GM12891 (cell line): ENCODE data around the gene TGFBI.

Experiments
- DNase-seq: peaks from one replicate; pipeline ENCODE4 v3.0.0; 2011; ENCODE audit warnings: low spot score; ENCODE audit not compliant: insufficient read length
- FAIRE-seq: peaks from 2 replicates; lab custom pipeline; 2011; peaks lifted over from hg19 to GRCh38; lab: Jason Lieb, UNC
- PAX5 ChIP-seq: IDR thresholded peaks from 2 replicates; pipeline ENCODE4 v1.6.1; 2011; ENCODE audit warnings: low read length, moderate library complexity, mild to moderate bottlenecking; ENCODE audit not compliant: insufficient read depth, severe bottlenecking
- POLR2A ChIP-seq: IDR thresholded peaks from 2 replicates; pipeline ENCODE4 v1.6.1; 2011; ENCODE audit warnings: low read depth, low read length, control low read depth
- POLR2AphosphoS5 ChIP-seq: IDR thresholded peaks from 2 replicates; pipeline ENCODE4 v1.6.1; 2011; ENCODE audit warnings: low read depth, low read length, control low read depth
- POU2F2 ChIP-seq: IDR thresholded peaks from 2 replicates; pipeline ENCODE4 v1.6.1; 2011; ENCODE audit warnings: low read depth, mild to moderate bottlenecking, control low read depth, low read length, moderate library complexity
- SPI1 ChIP-seq: IDR thresholded peaks from 2 replicates; pipeline ENCODE4 v1.6.1; 2011; ENCODE audit warnings: low read depth, low read length, control low read depth
- TAF1 ChIP-seq: IDR thresholded peaks from 2 replicates; pipeline ENCODE4 v1.6.1; 2011; ENCODE audit warnings: low read depth, low read length, control low read depth

TGFBI gene

DNA sequence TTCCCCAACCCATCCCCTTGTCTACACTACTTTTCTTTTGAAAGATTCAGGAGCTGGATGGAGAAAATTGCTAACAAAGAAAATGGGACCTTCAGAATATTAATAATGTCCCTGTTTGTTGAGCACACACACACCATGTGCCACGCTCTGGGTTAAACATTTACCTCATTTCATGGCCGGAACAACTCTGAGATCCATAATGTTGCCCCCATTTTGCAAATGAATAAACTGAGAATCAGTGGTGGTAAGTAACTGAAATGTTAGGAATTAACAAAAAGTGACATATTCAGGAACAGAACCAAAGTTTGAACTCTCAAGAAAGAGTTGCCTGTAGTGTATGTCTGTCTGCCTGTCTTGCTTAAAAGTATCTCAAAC, 52.4 kb downstream of the TGFBI start:
- no peak for TF ChIP-seq POLR2A
- TF ChIP-seq POLR2AphosphoS5, result no peak
- TF ChIP-seq SPI1, result no peak
- no peak for TF ChIP-seq PAX5
- no peak for TF ChIP-seq POU2F2
- FAIRE-seq, result peak; percentile 55
- no peak for DNase-seq

DNA sequence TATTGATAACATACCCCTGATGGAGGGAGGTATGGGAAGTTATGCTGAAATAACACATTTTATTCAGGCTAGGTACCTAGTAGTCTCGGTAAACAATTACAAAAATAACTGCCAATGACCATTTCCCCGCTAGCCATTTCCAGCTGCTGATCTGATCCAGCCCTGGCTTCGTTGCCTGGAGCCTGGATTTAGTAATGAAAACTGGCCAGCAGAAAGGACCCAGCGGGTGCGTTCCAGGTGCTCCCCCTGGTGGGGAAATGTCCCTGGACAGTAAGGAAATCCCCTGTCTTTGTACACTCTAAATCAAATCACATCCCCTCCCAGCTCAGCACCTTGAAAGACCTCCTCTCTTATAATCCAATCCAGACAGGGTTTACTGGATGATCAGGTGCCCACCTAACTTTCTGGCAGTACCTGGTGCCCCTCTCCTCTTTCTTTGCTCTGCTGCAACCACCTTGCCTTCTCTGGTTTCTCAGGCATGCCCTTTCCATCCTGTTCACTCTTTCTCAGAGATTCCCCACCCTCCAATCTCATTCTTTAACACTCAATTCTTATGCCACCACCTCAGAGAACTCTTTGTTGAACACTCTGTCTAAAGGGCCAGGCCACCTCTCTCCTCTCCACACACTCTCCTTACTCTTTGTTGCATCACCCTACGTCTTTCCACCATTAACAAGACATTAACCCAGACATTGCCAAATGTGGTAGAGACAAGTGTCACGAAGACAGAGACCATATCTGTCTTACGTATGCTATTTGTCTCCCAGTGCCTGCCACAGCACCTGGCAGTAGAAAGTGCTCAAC, 53.8 kb downstream of the TGFBI start:
- TF ChIP-seq POLR2AphosphoS5 (no peak), SPI1 (no peak), PAX5 (no peak)
- peak; percentile 31 for FAIRE-seq
- DNase-seq, result peak; percentile 25

DNA sequence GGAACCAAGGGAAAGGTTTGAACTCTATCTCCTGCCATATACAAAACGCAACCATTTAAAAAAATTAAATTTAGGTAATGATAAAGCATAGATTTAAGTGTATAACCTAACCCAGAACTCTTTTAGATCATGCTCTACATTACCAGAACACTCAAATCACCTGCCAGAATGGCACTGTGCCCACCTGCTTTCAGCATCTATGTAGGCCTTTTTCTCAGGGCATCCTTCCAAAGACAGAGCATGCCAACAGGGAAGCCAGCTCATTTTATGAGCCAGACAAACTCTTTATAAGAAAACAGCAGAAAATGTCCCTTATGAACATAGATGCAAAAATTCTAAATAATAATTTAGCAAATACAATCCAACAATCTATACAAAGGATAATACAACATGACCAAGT, 55.9 kb downstream of the TGFBI start:
- FAIRE-seq, result no peak
- DNase-seq, result no peak
- TF ChIP-seq PAX5 (no peak), TAF1 (no peak), SPI1 (no peak)

DNA sequence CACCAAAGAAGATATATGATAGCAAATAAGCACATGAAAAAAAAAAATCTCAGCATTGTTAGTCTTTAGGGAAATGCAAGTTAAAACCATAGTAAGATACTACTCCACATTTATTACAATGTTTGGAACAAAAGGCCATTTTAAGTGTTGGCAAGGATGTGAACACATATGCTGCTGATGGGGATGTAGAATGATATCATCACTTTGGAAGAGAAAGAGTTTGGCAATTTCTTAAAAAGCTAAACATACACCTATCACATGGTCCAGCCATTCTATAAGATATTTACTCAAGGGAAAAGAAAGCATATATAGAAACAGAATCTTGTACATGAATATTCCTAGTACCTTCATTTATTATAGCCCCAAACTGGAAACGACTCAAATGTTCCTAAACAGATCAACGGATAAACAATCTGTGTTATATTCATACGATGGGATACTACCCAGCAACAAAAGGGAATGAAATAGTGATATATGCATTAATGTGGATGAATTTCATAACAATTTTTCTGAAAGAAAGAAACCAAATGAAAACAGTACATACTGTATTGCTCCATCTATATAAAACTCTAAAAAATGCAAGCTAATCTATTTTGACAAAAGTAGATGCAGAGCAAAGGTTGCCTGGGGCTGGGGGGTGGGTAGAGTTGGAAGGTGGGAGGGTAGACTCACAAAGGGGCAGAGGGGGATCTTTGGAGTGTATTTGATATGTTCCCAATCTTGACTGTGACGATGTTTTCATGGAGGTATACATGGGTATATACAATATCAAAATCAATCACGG, 58.2 kb downstream of the TGFBI start:
- no peak for FAIRE-seq
- no peak for TF ChIP-seq SPI1
- no peak for DNase-seq

DNA sequence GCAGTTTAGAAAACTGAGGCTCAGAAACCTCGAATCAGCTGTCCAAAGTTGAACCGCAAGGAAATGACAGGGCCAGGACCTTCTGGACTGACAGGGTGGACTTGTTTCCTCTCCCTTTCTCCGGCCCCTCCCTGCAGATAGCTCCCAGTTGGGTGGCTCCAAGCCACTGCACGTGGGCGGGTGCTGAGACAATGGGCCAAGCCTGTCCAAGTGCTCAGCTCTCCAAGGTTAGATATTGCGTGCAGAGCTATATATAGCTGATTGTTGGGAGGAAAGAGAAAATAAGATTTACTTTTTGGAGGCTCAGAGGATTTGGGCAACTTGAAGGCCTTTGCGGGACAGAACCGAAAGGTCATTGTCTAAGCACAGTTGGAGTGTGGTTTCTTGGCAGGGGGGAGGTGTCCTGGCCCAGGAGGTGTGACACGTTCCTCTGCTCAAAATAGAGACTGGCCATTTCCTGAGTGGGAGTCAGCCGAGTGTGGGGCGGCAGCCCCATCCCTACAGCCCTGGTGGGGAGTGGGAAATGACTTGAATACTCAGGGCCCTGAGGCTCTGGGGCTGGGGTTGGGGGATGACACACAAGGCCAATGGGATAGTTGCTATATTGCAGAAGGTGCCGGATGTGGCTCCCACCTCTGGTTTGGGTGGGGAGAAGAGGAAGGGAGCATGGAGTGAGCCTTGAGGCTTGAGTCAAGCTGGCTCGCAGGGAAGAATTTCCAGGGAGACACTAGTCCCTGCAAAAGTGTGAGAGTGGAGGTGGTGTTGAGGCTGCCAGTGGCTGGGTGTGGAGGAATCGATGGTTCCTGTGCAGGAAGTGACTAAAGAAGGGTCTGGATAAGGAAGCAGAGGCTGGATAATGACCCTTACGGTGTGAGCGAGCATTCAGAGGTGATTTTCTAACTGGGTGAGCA, 59.4 kb downstream of the TGFBI start:
- TF ChIP-seq TAF1 (no peak), POU2F2 (no peak), SPI1 (no peak), PAX5 (no peak), POLR2AphosphoS5 (no peak), POLR2A (no peak)
- no peak for DNase-seq
- no peak for FAIRE-seq

DNA sequence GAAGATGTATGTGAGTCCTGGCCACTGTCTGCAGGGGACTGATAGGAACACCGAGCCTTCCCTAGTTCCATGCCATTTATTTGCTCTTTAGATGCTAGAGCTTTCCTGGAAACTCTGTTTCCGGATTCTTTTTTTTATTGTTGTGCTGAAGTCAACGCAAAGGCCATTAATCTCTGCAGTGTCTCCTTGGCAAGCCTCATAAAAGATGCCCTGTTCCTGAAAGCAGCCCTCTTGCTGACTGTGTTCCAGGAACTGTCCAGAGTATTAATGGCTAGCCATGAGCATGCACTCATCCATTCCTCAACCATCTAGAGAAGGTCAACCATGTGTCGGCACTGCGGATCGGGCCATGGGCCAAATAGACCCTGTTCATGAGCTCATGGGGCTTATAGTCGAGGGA, 61.0 kb downstream of the TGFBI start:
- TF ChIP-seq POLR2AphosphoS5 (no peak), TAF1 (no peak), POLR2A (no peak)
- DNase-seq (no peak), FAIRE-seq (no peak)

DNA sequence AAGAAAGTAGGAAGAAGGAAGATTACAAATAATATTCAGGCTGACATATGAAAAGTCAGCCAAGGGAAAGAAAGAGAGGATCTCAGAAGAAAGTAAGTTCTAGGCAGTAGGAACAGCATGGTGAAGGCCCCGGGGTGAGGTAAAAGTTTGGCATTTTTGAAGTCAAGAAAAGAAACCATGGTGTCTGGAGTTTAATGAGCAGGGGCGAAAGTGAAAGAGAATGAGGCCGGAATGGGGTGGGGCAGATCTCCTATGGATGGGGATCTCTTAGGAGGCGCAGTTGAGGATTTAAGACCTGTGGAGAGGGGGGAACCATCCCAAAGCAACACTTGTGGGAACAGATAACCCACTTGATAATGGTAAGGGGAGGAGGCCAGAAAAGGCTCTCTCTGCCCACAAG, 61.5 kb downstream of the TGFBI start:
- DNase-seq (no peak), FAIRE-seq (no peak)
- TF ChIP-seq PAX5, result no peak
- TF ChIP-seq POLR2AphosphoS5, result no peak
- TF ChIP-seq POLR2A, result no peak
- TF ChIP-seq POU2F2, result no peak
- no peak for TF ChIP-seq TAF1
- no peak for TF ChIP-seq SPI1

DNA sequence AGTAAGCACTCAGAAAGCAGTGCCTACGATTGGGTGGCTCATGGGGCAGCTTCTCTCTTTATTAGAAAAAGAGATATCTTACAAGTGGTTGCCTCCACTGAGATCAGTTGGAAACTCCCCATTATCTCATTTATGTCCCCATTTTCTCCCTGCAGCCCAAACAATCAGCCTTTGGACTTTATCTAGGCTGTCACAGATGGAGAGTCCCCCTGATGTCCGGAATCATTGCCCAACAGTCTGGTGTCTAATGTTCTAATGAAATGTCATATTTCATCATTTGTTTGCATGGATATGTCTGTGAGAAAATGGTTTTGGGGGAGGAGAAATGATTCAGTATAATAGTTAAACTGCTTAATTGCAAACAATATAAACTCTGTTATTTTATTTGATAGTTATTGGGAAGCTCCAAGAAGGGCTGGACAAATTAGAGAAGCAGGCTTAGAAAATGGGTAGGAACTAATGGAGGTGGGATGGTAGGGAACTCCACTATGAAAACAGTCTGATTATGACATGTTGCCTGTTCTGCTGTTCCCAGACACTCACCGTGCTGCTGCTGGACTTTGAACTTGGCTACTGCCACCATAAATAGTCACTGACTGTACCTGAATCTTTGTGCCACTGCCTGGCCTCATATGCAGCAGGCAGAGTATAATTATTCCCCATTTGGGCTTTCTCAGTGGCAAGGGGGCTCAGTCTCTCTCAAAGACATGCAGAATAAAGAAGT, 65.6 kb downstream of the TGFBI start:
- FAIRE-seq, result no peak

DNA sequence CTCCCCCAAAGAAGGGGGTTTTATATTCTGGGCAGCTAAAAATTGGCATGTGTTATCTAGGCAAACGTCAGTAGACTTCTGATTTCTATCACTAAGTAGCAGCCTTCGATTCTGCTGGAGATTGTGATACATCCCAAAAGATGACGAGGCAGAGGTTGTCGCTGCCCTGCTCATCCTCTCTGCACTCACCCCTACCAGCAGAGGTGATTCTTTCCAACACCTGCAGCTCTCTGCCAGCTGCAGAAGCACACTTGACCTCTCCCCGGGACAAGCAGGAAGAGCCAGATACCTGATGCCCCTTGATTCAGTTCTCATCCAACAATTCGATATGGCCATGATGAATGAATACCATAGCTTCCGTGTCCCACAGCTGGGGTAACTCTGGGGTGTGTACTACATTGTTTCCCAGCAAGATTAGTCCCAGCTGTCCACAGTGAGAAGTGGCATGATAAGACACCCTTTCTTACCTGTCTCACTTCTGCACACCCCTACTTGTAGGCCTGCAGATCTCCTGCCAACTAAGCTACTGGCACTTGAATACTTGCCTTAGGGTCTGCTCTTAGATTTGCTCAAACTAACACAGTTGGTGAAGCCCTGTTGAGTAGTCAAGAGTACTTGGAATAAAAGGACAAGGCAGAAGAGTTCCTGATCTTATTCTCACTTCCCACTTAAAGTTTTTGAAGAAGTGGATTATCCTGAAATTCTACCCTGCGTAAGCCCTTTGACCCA, 66.3 kb downstream of the TGFBI start:
- no peak for FAIRE-seq
- TF ChIP-seq PAX5 (no peak), POLR2A (no peak), TAF1 (no peak), POLR2AphosphoS5 (no peak), POU2F2 (no peak), SPI1 (no peak)
- no peak for DNase-seq

More for the DNA sequence above, 65.6 kb downstream of the TGFBI start:
- no peak for TF ChIP-seq TAF1
- no peak for TF ChIP-seq SPI1
- TF ChIP-seq POU2F2, result no peak
- no peak for TF ChIP-seq PAX5
- no peak for TF ChIP-seq POLR2AphosphoS5
- TF ChIP-seq POLR2A, result no peak
- DNase-seq, result no peak
